ENCODE results near the gene IL19.

Gene IL19

DNA sequence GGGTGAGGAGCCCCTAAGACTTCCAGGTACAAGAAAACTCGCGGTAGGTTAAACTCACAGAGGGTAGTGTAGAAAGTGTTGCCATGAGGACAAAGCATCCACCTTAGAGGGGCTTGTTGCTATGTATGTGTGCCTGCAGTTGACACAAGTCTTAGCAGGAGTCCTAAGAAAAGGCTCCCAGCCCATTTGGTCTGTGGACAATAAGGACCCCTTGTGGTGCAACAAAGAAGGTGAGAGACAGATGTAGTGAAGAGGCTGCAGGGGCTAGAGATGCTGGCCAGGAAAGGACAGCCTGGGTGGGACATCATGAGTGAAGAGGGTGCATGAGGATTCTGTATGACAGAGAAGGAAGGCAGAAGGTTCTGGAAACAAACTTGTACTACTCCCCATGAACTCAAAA is 38.0 kb downstream of the IL19 start:
- TF ChIP-seq POLR2AphosphoS5 (IDR thresholded peaks at IDR 0.05; ENCODE audit: low read depth), result no peak
- no peak for TF ChIP-seq GABPA (IDR thresholded peaks at IDR 0.05; ENCODE audit: low read depth)
- no peak for TF ChIP-seq SPI1 (IDR thresholded peaks at IDR 0.05; ENCODE audit: borderline replicate concordance, low read depth)
- TF ChIP-seq, protein P1, sequence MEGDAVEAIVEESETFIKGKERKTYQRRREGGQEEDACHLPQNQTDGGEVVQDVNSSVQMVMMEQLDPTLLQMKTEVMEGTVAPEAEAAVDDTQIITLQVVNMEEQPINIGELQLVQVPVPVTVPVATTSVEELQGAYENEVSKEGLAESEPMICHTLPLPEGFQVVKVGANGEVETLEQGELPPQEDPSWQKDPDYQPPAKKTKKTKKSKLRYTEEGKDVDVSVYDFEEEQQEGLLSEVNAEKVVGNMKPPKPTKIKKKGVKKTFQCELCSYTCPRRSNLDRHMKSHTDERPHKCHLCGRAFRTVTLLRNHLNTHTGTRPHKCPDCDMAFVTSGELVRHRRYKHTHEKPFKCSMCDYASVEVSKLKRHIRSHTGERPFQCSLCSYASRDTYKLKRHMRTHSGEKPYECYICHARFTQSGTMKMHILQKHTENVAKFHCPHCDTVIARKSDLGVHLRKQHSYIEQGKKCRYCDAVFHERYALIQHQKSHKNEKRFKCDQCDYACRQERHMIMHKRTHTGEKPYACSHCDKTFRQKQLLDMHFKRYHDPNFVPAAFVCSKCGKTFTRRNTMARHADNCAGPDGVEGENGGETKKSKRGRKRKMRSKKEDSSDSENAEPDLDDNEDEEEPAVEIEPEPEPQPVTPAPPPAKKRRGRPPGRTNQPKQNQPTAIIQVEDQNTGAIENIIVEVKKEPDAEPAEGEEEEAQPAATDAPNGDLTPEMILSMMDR (IDR thresholded peaks at IDR 0.05; ENCODE audit: insufficient read depth, low read length), result peak; percentile 8
- TF ChIP-seq, protein P2, sequence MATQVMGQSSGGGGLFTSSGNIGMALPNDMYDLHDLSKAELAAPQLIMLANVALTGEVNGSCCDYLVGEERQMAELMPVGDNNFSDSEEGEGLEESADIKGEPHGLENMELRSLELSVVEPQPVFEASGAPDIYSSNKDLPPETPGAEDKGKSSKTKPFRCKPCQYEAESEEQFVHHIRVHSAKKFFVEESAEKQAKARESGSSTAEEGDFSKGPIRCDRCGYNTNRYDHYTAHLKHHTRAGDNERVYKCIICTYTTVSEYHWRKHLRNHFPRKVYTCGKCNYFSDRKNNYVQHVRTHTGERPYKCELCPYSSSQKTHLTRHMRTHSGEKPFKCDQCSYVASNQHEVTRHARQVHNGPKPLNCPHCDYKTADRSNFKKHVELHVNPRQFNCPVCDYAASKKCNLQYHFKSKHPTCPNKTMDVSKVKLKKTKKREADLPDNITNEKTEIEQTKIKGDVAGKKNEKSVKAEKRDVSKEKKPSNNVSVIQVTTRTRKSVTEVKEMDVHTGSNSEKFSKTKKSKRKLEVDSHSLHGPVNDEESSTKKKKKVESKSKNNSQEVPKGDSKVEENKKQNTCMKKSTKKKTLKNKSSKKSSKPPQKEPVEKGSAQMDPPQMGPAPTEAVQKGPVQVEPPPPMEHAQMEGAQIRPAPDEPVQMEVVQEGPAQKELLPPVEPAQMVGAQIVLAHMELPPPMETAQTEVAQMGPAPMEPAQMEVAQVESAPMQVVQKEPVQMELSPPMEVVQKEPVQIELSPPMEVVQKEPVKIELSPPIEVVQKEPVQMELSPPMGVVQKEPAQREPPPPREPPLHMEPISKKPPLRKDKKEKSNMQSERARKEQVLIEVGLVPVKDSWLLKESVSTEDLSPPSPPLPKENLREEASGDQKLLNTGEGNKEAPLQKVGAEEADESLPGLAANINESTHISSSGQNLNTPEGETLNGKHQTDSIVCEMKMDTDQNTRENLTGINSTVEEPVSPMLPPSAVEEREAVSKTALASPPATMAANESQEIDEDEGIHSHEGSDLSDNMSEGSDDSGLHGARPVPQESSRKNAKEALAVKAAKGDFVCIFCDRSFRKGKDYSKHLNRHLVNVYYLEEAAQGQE (IDR thresholded peaks at IDR 0.05; ENCODE audit: insufficient replicate concordance, low read depth), result no peak
- no peak overlapping the region for H3K27ac ChIP-seq (replicated peaks)
- H3K27me3 ChIP-seq (ENCODE audit: insufficient read depth, poor library complexity, severe bottlenecking), result peaks cover 4% of the 10 kb centered on the region
- peak in 1 of 2 experiments; percentile 59 for DNase-seq (ENCODE audit: low read depth in 1 of 2, low spot score in 1 of 2)
- no peak overlapping the region for H3K4me3 ChIP-seq (replicated peaks; ENCODE audit: insufficient read depth, low read length)

DNA sequence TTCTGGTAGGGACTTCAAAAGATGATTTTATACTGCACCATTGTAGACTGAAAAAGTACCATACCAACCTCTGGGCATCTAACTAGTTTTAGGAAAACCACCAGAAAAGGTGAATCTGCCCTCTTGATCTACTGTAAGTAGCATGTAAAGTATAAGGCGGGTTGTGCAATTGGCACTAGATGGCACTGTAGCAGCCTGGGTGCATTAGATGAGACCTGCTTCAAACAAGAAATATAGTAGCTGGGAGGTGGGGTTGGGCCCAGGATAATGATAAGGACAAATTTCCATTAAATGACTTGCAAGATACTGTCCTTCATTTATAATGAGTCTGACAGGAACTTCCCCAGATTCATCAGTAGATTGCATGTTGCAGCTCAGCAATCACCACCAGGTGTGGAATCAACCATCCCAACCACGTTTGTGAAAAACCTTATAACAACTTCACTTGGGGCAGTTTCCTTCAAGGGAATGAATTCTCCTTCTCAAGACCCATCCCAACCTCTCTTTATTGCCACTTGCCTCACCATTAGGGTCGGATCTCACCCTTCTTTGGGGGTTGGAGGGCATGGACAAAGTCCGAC is 39.0 kb downstream of the IL19 start:
- H3K27ac ChIP-seq (replicated peaks), result no peak overlapping the region
- peak; percentile 45 to 56 for DNase-seq (ENCODE audit: low read depth in 1 of 2, low spot score in 1 of 2)
- peaks cover 4% of the 10 kb centered on the region for H3K27me3 ChIP-seq (ENCODE audit: insufficient read depth, poor library complexity, severe bottlenecking)
- H3K4me3 ChIP-seq (replicated peaks; ENCODE audit: insufficient read depth, low read length), result no peak overlapping the region
- TF ChIP-seq SPI1 (IDR thresholded peaks at IDR 0.05; ENCODE audit: borderline replicate concordance, low read depth), result no peak
- TF ChIP-seq, protein P1 (IDR thresholded peaks at IDR 0.05; ENCODE audit: insufficient read depth, low read length), result peak; percentile 75

DNA sequence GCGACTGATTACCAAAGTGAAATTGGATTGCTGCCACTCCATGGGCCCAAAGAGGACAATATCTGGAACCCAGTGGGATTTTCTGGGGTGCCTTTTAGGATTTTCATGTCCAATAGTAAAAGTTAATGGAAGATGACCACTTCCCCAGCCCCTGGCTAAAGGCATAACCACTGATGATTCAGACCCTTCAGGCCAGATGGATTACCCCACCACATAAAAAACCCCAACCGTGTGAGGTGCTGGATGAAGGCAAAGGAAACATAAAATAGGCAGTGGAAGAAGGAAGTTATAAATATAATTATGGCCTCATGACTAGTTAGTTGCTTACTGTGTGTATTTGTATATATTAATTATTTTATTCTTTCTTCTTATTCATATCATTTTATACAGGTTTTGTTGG is 41.9 kb downstream of the IL19 start:
- Histone ChIP-seq H3K27ac (replicated peaks) (no peak overlapping the region), H3K4me3 (replicated peaks; ENCODE audit: insufficient read depth, low read length) (no peak overlapping the region), H3K27me3 (ENCODE audit: insufficient read depth, poor library complexity, severe bottlenecking) (no peaks in the 10 kb centered on the region)
- DNase-seq (ENCODE audit: low read depth in 1 of 2, low spot score in 1 of 2), result no peak
- no peak for TF ChIP-seq POLR2AphosphoS5 (IDR thresholded peaks at IDR 0.05; ENCODE audit: low read depth)
- TF ChIP-seq, protein P1 (IDR thresholded peaks at IDR 0.05; ENCODE audit: insufficient read depth, low read length), result no peak
- no peak for TF ChIP-seq GABPA (IDR thresholded peaks at IDR 0.05; ENCODE audit: low read depth)
- no peak for TF ChIP-seq SPI1 (IDR thresholded peaks at IDR 0.05; ENCODE audit: borderline replicate concordance, low read depth)
- TF ChIP-seq, protein P2 (IDR thresholded peaks at IDR 0.05; ENCODE audit: insufficient replicate concordance, low read depth), result no peak
